ENCODE results near the gene STAT2.

STAT2 gene

DNA sequence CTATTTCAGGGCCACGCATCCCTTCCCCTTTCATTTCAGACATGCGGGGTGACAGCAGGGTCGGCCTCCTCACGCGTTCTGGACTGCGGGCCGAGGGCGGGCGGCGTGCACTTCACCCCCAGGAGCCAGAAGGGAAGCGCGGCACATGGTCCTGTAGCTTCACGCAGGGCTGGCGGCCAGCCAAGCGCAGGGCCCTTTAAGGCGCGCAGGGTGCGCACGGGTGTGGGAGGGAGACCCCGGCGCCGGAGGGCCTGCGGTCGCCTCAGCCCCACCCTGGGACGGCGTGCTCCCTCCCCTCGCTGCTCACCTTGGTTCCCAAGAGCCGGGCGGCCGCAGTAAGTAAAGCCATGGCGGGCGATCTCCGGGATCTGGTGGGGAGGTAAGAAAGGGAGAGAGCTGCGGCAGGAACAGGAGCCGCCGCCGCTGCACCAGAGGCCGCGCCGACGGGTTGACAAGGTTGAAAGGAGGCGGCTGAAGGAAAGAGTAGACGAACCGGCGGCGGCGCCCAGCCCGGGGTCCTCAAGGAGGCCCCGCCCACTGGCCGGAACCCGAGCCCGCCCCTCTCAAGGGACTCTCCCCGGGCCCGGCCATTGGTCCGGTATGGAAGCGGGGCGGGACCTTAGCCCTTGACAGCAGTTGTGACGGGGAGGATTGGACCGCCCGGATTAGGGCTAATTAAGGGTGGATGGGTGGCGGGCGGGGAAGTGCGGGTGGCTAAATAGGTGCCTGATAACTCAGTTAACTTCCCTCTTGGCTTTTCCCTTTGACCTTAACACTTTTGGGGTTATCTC, 59.9 kb downstream of the STAT2 start, which contains the start of gene CS:
TSS of gene CS (minus strand) at position 478 of the 791 bp plus-strand sequence. CDS start at position 349, 129 bp downstream.
- peak; percentile 95 for DNase-seq (ENCODE audit: low spot score)
- in situ Hi-C loops (cut with MboI; ENCODE audit: low pct_unique_long_range_greater_than_20kb, low sequenced_read_pairs, unreplicated experiment), result no loop called here
- TF ChIP-seq, protein P1, sequence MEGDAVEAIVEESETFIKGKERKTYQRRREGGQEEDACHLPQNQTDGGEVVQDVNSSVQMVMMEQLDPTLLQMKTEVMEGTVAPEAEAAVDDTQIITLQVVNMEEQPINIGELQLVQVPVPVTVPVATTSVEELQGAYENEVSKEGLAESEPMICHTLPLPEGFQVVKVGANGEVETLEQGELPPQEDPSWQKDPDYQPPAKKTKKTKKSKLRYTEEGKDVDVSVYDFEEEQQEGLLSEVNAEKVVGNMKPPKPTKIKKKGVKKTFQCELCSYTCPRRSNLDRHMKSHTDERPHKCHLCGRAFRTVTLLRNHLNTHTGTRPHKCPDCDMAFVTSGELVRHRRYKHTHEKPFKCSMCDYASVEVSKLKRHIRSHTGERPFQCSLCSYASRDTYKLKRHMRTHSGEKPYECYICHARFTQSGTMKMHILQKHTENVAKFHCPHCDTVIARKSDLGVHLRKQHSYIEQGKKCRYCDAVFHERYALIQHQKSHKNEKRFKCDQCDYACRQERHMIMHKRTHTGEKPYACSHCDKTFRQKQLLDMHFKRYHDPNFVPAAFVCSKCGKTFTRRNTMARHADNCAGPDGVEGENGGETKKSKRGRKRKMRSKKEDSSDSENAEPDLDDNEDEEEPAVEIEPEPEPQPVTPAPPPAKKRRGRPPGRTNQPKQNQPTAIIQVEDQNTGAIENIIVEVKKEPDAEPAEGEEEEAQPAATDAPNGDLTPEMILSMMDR (IDR thresholded peaks at IDR 0.05; ENCODE audit: extremely low read depth, insufficient read depth, missing control alignments), result no peak

DNA sequence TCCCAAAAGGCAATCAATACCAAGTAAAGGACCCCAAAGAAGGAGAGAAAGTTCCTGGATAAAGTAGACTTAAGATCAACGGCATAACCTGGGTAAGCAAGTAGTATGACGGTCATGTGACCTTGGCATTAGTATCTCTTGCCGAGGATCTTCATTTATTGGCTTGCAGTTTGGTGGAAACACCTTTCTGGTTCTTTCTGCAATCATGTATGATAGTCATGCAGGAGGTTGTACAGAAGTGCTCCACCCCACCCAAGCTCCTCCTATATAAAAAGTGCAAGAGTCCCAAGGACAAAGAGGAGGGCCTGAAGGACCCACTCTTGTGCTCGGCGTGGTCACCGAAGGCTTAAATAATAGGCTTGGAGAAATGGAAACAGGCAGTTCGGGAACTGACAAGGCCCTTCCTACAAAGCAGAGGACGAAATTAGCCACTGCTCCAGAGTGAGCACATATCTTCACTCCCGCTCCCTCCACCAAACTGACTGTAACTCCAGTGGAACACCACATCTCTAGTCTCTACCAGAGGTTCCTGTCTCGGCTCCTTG, 60.5 kb downstream of the STAT2 start:
- TF ChIP-seq, protein P1 (IDR thresholded peaks at IDR 0.05; ENCODE audit: extremely low read depth, insufficient read depth, missing control alignments), result no peak
- in situ Hi-C loops (cut with MboI; ENCODE audit: low pct_unique_long_range_greater_than_20kb, low sequenced_read_pairs, unreplicated experiment), result no loop called here
- DNase-seq (ENCODE audit: low spot score), result no peak

DNA sequence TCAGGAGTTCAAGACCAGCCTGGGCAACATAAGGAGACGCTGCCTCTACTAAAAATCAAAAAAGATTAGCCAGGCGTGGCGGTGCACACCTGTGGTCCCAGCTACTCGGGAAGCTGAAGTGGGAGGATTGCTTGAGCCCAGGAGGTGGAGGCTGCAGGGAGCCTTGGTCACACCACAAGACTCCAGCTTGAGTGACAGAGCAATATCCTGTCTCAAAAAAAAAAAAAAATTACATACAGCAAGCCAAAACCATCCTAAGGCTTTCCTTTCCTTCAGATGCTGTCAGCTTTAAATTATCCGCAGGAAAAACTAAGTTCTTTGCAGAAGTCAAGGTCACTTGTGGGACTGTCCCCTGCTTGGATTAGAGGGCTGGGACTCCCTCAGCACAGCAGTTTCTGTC, 61.1 kb downstream of the STAT2 start:
- in situ Hi-C loops (cut with MboI; ENCODE audit: low pct_unique_long_range_greater_than_20kb, low sequenced_read_pairs, unreplicated experiment), result no loop called here
- DNase-seq (ENCODE audit: low spot score), result no peak
- TF ChIP-seq, protein P1 (IDR thresholded peaks at IDR 0.05; ENCODE audit: extremely low read depth, insufficient read depth, missing control alignments), result no peak

DNA sequence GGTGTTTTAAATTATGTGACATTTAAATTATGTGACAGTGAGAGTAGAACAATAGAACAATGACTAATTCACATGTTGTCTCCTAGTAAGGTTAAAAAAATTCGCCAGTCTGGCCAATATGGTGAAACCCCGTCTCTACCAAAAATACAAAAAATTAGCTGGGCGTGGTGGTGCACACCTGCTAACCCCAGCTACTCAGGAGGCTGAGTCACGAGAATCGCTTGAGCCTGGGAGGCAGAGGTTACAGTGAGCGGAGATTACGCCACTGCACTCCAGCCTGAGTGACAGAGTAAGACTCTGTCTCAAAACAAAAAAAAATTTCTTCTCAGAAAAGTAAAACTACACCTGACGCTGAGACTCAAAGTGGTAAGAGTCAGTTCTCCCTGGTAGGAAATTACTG, 62.5 kb downstream of the STAT2 start:
- TF ChIP-seq, protein P1 (IDR thresholded peaks at IDR 0.05; ENCODE audit: extremely low read depth, insufficient read depth, missing control alignments), result no peak
- in situ Hi-C loops (cut with MboI; ENCODE audit: low pct_unique_long_range_greater_than_20kb, low sequenced_read_pairs, unreplicated experiment), result no loop called here
- no peak for DNase-seq (ENCODE audit: low spot score)

DNA sequence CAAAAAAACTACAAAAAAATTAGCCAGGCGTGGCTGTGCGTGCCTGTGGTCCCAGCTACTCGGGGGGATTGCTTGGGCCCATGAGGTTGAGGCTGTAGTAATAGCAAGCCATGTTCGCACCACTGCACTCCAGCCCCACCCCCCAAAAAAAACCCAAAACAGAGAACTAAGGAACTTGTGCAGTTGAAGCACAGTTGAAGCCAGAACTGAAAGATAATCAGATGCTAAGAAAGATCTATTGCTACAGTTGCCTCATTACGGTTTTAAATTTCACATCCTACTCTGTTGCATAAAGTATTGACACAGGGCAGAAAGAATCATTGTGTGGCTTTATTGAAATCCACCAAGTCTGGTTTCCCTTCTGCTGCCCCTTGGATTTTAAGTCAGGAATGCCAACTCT, 63.6 kb downstream of the STAT2 start:
- TF ChIP-seq, protein P1 (IDR thresholded peaks at IDR 0.05; ENCODE audit: extremely low read depth, insufficient read depth, missing control alignments), result no peak
- in situ Hi-C loops (cut with MboI; ENCODE audit: low pct_unique_long_range_greater_than_20kb, low sequenced_read_pairs, unreplicated experiment), result no loop called here
- no peak for DNase-seq (ENCODE audit: low spot score)

DNA sequence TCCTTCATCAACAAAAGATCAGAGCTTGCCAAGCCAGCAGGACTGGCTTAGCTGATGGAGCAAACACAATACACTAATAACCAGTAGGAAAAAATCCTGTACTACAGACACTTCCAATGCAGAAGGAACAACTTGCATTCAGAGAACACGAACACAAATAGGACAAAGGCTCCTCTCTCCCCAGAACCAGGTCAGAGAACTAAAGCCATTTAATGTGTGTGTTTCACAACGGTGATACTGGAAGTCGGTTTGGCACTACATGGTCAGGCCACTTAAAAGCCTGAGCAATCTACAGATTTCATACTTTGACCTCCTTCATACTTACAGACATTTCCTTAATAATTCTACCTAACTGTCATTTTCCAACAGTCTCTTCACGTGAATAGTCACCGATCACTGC, 66.1 kb downstream of the STAT2 start:
- in situ Hi-C loops (cut with MboI; ENCODE audit: low pct_unique_long_range_greater_than_20kb, low sequenced_read_pairs, unreplicated experiment), result no loop called here
- TF ChIP-seq, protein P1 (IDR thresholded peaks at IDR 0.05; ENCODE audit: extremely low read depth, insufficient read depth, missing control alignments), result no peak
- DNase-seq (ENCODE audit: low spot score), result no peak

All from GM13977 (cell line).